KMS-11 (cell line): ENCODE results near the gene VPS35L.

Experiments
- H2AFZ ChIP-seq: fragments of 200-600 bp; sonication (generic); 2 replicates; pipeline ENCODE4 v1.6.1; 2016; ENCODE audit warnings: antibody characterized with exemption, mixed run types, low read depth
- H3K27ac ChIP-seq: fragments of 200-600 bp; sonication (generic); 2 replicates; pipeline ENCODE4 v1.6.1; 2016; ENCODE audit warnings: mild to moderate bottlenecking, mixed run types
- H3K27me3 ChIP-seq: fragments of 200-600 bp; sonication (generic); 2 replicates; pipeline ENCODE4 v1.6.1; 2017; ENCODE audit warnings: mild to moderate bottlenecking, low read depth, mixed run types, moderate library complexity; ENCODE audit not compliant: insufficient read depth
- H3K36me3 ChIP-seq: fragments of 200-600 bp; sonication (generic); 2 replicates; pipeline ENCODE4 v1.6.1; 2017; ENCODE audit warnings: mild to moderate bottlenecking, mixed run types; ENCODE audit not compliant: insufficient read depth
- H3K4me1 ChIP-seq: fragments of 200-600 bp; sonication (generic); 2 replicates; pipeline ENCODE4 v1.6.1; 2016; ENCODE audit warnings: mild to moderate bottlenecking, low read depth, mixed run types; ENCODE audit not compliant: poor library complexity, severe bottlenecking
- H3K4me2 ChIP-seq: fragments of 200-600 bp; sonication (generic); 2 replicates; pipeline ENCODE4 v1.7.0; 2016; ENCODE audit warnings: mild to moderate bottlenecking, mixed run types
- H3K4me3 ChIP-seq: fragments of 200-600 bp; sonication (generic); IDR thresholded peaks from 2 replicates; pipeline ENCODE4 v1.6.1; 2017; ENCODE audit warnings: low read depth, low read length, mixed read lengths; ENCODE audit not compliant: insufficient read depth
- H3K79me2 ChIP-seq: fragments of 200-600 bp; sonication (generic); 2 replicates; pipeline ENCODE4 v1.6.1; 2016; ENCODE audit warnings: low read depth, mixed run types; ENCODE audit not compliant: insufficient read depth
- H3K9ac ChIP-seq: fragments of 200-600 bp; sonication (generic); 2 replicates; pipeline ENCODE4 v1.6.1; 2016; ENCODE audit warnings: mild to moderate bottlenecking, mixed run types
- H4K20me1 ChIP-seq: fragments of 200-600 bp; sonication (generic); 2 replicates; pipeline ENCODE4 v1.6.1; 2016; ENCODE audit warnings: mild to moderate bottlenecking, mixed run types; ENCODE audit not compliant: insufficient read depth
- TF ChIP-seq, protein P1 (sequence below): fragments of 200-600 bp; sonication (generic); conservative IDR thresholded peaks from 2 replicates; pipeline ENCODE4 v1.6.1; 2017; ENCODE audit warnings: low read depth, mild to moderate bottlenecking, antibody characterized with exemption, low read length, moderate library complexity, mixed read lengths

Gene VPS35L

DNA sequence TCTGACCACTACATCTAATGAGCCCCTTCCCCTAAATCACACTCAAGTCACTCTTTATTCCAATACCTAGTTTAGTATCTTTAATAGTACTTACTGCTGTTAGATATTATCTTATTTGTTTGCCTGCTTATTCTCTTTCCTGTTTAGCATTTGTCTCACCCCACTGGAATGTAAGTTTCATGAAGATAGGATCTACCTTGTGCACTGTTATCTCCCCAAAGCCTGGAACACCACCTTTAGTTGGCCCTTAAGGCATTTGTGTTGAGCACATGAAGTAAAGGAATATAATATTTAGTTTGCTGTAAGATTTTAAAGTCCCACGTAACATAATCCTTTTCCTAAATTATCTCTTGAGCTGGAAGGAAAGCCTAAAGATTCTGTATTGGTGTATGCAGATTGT, 50.2 kb downstream of the VPS35L start:
- Histone ChIP-seq H3K79me2 (no peaks in the 10 kb centered on the region), H3K27ac (no peak overlapping the region)

DNA sequence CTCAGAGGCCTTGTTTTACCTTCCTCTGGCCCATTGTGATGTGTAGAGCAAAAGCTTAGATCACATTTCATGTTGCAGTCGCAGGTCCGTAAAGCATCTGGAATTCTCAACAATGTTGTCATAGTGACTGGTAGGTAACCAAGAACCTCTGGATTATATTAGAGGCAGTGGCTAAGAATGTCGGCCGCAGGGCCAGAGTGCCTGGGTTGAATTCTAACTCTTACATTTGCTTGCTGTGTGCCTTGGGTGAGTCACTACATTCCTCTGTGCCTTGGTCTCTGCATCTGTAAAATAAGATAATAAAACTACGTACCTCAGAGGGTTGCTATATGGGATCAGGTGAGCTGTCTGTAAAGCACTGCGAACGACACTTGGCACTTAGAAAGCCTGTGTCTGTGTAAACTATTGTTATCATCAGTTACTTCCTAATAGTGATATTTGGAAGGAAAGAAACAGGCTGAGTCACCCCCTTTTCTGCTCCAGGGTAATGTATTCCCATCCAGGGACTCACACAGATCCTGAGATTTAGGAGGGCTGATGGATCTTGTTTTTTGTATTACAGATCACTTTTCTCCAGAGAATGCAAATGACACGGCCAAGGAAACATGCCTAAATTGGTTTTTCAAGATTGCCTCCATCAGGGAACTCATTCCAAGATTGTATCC, 52.2 kb downstream of the VPS35L start:
- no peaks in the 10 kb centered on the region for H3K79me2 ChIP-seq
- TF ChIP-seq, protein P1, sequence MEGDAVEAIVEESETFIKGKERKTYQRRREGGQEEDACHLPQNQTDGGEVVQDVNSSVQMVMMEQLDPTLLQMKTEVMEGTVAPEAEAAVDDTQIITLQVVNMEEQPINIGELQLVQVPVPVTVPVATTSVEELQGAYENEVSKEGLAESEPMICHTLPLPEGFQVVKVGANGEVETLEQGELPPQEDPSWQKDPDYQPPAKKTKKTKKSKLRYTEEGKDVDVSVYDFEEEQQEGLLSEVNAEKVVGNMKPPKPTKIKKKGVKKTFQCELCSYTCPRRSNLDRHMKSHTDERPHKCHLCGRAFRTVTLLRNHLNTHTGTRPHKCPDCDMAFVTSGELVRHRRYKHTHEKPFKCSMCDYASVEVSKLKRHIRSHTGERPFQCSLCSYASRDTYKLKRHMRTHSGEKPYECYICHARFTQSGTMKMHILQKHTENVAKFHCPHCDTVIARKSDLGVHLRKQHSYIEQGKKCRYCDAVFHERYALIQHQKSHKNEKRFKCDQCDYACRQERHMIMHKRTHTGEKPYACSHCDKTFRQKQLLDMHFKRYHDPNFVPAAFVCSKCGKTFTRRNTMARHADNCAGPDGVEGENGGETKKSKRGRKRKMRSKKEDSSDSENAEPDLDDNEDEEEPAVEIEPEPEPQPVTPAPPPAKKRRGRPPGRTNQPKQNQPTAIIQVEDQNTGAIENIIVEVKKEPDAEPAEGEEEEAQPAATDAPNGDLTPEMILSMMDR = no peak
- H4K20me1 ChIP-seq = no peaks in the 10 kb centered on the region
- no peak overlapping the region for H3K27ac ChIP-seq
- no peak overlapping the region for H3K4me2 ChIP-seq
- H3K9ac ChIP-seq = no peak overlapping the region
- H3K36me3 ChIP-seq = no peaks in the 10 kb centered on the region
- no peaks in the 10 kb centered on the region for H3K27me3 ChIP-seq
- H3K4me1 ChIP-seq = no peaks in the 10 kb centered on the region
- H2AFZ ChIP-seq = no peak overlapping the region
- H3K4me3 ChIP-seq = no peak overlapping the region

More for the DNA sequence above, 50.2 kb downstream of the VPS35L start:
- TF ChIP-seq, protein P1 = no peak
- Histone ChIP-seq H4K20me1 (no peaks in the 10 kb centered on the region), H3K9ac (no peak overlapping the region), H3K4me3 (no peak overlapping the region), H3K27me3 (no peaks in the 10 kb centered on the region), H3K4me1 (peaks cover 6% of the 10 kb centered on the region), H3K4me2 (no peak overlapping the region), H3K36me3 (no peaks in the 10 kb centered on the region), H2AFZ (no peak overlapping the region)

DNA sequence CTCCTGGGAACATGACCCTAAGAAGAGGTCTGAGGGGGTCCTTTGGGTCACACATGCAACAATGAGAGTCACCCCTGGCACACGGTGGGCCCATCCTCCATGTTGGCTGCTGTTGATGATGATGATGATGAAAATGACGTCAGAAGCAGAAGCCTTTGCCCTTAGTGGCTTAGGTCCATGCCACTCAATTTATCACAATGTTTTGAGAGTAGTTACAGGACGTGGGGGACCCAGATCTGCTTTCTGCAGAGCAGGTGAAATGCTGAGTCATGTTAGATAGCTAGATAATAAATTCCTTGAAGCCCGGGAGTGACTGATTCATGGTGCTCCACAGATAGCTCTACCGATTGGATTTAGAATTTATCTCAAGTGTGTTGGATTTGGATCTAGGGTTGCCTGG, 53.9 kb downstream of the VPS35L start:
- Histone ChIP-seq H3K4me1 (no peaks in the 10 kb centered on the region), H3K79me2 (no peaks in the 10 kb centered on the region), H3K27ac (no peak overlapping the region), H3K36me3 (no peaks in the 10 kb centered on the region), H3K4me2 (no peak overlapping the region), H4K20me1 (no peaks in the 10 kb centered on the region), H3K27me3 (no peaks in the 10 kb centered on the region), H2AFZ (no peak overlapping the region), H3K9ac (no peak overlapping the region), H3K4me3 (no peak overlapping the region)
- TF ChIP-seq, protein P1 = no peak

DNA sequence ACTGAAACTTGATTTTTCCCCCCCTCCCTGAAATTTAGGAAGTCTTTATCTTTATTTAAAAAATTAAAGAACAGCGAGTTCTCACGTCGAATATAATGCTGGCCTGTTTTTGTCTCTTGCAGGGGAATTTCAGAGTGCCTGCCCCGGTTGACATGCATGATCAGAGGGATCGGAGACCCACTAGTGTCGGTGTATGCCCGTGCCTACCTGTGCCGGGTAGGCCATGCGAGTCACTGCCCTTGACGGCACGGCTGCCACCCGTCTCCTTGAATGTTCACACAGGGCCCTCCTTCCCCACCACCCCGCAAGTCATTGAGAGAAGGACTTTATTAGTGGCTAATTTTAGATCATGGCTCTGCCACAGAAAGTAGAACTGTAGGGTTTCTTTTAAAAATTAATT, 54.7 kb downstream of the VPS35L start:
- no peaks in the 10 kb centered on the region for H3K27me3 ChIP-seq
- no peaks in the 10 kb centered on the region for H3K36me3 ChIP-seq
- H2AFZ ChIP-seq = no peak overlapping the region
- no peaks in the 10 kb centered on the region for H4K20me1 ChIP-seq
- no peak overlapping the region for H3K9ac ChIP-seq
- no peak overlapping the region for H3K4me2 ChIP-seq
- no peaks in the 10 kb centered on the region for H3K4me1 ChIP-seq
- no peaks in the 10 kb centered on the region for H3K79me2 ChIP-seq
- no peak overlapping the region for H3K4me3 ChIP-seq
- H3K27ac ChIP-seq = no peak overlapping the region
- TF ChIP-seq, protein P1 = no peak
